G401.6 (cell line): ENCODE results near the gene HGFAC.

Source experiments
- FAIRE-seq: peaks from 2 replicates; lab custom pipeline; 2012; peaks lifted over from hg19 to GRCh38; lab: Jason Lieb, UNC

HGFAC gene

GRCh38 chr4:3475041-3475712, 33.4 kb downstream of the HGFAC start:
- FAIRE-seq: no peak

DNA sequence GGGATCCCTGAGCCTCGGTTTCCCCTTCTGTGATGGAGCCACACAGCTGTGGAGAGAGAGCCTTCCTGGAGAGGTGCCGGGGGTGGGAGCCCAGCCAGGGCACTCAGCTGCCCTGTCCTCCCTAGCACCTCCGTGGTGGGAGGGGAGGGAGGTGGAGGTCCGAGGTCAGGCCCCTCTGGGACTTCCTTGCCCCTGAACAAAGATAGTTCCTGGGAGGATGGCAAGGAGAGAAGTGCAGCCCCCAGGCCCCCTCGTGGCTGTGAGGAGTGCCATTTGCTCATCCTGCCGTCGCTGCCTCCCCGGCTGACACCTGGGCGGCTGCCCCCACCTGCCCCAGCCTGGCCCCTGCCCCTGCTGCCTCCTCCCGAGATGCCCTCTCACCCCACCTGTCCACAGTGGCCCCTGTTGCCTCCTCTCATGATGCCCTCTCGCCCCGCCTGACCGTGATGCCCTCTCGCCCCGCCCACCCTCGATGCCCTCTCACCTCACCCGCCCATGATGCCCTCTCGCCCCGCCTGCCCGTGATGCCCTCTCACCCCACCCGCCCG, 34.0 kb downstream of the HGFAC start:
- no peak for FAIRE-seq

DNA sequence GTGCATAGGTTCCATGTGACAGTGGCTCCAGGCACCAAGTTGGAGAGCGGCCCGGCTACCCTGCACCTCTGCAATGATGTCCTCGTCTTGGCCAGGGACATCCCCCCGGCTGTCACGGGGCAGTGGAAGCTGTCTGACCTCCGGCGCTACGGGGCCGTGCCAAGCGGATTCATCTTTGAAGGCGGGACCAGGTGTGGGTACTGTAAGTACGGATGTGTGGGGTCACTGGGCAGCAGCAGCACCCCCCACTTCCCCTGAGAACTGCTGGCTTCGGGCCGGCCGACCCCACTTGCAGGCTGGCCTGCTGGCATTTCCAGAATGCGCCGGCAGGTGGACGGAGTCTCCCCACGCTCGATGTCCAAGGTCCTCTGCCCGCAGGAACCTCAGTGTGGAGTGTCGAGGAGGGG, 34.6 kb downstream of the HGFAC start:
- FAIRE-seq: no peak

- FAIRE-seq: no peak
These were observed 35.4 kb downstream of the HGFAC start for GRCh38 chr4:3476936-3477749.

DNA sequence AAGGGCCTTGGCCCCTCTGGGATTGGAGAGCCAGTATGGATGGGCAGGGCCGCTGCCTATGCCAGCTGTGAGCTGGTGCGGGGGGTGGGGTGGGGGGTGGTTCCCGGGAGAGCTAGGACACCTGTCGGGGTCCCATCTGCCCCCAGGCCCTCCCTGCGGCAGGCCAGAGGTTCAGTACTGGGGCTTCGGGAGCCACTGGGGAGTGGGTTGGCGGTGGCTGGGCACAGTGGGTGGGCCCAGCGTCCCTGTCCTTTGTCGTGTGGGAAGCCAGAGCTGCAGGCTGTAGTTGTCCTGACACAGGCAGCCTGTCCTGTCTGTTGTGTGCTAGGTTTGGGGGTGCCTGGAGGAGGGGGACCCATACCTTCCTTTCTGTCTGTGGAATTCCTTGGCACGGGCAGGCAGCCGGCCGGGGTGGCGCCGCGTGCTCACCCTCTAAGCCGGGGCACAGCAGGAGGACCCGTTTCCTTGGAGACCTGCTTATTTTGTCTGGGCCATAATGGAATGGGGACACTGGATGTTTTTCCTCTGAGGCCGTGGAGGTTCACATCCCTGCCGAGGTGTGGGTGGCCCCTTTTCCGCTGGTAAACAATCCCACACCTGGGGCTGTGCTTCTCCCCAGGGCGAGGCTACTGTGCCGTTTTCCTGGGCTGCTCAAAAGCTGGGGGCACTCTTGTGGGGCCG, 36.1 kb downstream of the HGFAC start:
- FAIRE-seq: no peak

DNA sequence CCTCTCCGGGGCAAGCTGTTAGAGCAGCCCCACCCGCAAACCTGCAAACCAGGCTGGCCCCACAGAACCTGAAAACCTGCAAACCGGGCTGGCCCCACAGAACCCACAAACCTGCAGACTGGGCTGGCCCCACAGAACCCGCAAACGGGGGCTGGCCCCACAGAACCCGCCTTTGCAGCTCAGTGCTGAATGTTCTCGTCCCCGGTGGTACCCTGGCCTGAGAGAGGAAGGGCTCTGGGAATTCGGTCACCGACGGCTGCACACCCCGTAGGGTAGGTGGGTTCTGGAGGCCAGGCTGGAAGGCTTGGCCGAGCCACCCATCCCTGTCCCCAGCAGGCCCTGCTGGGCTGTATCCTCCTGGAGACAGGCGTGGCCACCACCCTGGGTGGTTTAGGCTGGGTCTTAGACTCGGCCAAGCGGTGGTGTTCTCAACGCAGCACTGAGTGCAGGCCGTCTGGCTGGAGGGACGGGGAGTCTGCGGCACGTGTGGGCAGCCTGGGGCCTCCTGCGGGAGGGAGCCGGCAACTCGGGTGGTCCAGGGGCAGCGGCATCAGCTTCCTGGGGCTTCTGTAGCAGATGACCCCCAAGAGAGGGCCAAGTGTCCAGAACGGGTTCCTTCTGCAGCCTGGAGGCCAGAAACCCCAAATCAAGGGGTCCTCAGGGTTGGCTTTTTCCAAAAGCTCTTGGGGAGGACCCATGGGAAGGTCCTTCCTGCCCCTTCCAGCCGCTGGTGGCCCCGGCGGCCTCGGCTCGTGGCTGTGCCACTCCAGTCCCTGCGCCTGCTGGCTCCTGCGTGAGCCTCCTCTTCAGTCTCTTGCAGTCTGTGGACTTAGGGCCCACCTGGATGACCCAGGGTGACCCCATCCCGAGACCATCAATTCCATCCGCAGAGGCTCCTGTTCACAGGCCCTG, 36.9 kb downstream of the HGFAC start:
- FAIRE-seq: no peak

DNA sequence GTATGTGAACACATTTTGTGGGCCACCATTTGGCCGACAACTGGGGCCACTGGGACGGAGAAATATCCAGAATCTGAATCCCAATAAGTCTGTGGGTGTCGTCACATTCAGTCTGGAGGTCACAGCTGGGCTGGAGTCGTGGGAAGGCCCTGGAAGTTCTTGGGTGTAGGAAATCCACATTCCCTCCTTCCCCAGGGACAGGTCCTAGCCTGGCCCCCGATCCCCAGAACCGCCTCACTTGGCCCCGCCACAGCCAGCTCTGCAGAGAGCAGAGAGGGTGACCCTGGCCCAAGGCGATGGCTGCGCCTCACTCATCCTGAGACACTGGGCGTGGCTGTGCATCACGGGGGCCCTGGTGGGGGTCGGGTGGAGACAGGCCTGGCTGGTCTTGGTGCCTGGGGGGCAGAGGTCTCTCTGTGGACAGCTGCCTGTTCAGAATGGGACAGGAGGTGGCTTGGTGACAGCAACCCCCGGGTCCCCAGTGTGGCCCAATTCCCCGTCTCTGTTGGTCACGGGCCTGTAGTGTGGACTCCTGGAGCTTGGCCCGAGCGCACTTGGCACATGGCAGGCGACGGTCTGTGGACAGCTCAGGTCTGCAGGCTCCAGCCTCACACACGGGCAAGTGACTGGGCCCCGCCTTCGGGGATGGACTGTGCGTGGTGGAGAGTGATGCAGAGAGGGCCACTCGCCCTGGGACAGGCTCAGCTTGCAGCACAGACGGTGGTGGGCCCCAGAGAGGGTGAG, 37.8 kb downstream of the HGFAC start:
- FAIRE-seq: no peak

DNA sequence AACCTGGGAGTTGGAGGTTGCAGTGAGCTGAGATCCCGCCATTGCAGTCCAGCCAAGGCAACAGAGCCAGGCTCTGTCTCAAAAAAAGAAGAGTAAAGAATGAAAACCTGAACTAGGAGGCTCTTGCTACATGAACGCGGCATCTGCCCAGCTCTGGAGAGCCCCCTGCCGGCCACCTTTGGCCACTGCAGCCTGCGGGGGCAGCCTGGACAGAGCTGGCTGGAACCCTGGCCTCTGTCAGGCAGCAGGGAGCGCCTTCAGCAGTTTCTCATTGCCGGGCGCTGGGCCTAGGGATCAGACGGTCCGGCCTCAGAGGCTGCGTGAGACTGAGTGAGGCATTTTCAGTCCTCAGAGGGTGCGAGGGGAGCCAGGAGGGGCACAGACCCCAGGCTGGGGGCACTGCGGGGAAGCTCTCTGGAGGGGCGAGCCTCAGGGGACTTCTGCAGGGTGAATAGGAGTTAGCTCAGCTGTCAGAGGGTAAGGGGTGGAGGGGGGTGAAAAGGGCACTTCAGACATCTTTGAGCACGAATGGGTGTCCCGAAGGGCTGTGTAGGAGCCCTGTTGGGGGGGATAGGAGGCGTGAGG, 38.9 kb downstream of the HGFAC start:
- FAIRE-seq: peak; percentile 93

GRCh38 chr4:3481113-3481531, 39.4 kb downstream of the HGFAC start:
- no peak for FAIRE-seq

GRCh38 chr4:3481783-3482393, 40.1 kb downstream of the HGFAC start:
- FAIRE-seq: no peak

DNA sequence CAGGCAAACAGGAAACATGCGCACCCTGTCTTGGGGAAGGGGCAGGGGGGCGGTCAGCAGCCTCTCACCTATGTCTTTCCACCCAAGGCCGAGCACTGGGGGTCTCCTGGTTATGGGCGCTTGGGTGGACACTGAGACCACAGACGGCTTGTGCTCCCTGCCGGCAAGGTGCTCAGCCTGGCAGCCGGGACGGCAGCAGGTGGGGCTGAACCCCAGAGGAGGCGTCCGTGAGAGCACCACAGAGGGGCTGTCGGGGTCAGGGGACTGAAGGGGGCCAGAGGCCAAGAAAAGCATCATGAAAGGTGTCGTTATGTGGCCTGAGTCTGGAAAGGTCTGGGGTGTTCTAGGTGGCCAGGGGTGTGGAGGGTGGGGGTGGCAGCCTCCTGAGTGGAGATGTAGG, 40.9 kb downstream of the HGFAC start:
- no peak for FAIRE-seq

- FAIRE-seq: no peak
These were observed 41.7 kb downstream of the HGFAC start for GRCh38 chr4:3483471-3483921.

DNA sequence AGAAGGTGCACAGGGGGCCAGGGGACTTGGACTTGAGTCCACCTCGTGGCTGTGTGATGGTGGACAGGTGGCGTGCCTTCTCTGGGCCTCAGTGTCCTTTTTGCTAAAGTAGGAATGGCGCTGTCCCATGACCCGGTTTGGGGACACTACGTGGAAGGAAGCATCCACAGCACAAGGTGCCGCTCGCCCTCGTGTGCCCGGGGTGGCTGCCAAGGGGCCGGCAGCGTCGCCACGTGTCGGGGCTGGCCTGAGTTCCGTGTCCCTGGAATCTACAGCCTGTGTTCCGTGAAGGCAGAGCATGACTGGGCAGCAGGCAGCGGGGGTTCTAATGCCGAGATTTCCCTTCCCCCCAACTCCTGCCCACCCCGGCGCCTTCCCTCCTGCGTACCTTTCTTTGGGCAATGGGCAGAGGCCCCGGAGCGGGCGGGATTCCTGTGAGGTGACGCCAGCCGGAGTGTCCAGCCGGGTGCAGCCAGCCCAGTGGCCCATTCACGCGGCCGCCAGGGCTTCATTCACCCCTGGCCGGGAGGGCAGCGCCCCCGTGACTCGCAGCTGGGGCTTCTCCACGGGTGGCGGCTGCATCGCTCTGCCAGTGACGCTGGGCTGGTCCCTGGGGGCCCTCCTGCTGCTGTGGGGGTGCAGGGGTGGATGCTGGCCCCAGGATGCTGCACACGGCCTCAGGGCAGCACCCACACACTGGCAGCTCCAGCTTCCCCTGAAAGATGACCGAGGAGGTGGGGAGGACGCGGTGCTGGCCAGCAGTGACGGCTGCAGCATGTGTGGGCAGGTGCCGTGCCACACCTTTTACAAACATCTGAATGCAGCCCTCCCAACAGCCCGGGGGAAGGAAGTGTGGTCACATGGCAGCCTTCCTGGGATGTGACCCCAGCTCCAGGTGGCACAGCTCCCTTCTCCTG, 42.5 kb downstream of the HGFAC start:
- FAIRE-seq: no peak

DNA sequence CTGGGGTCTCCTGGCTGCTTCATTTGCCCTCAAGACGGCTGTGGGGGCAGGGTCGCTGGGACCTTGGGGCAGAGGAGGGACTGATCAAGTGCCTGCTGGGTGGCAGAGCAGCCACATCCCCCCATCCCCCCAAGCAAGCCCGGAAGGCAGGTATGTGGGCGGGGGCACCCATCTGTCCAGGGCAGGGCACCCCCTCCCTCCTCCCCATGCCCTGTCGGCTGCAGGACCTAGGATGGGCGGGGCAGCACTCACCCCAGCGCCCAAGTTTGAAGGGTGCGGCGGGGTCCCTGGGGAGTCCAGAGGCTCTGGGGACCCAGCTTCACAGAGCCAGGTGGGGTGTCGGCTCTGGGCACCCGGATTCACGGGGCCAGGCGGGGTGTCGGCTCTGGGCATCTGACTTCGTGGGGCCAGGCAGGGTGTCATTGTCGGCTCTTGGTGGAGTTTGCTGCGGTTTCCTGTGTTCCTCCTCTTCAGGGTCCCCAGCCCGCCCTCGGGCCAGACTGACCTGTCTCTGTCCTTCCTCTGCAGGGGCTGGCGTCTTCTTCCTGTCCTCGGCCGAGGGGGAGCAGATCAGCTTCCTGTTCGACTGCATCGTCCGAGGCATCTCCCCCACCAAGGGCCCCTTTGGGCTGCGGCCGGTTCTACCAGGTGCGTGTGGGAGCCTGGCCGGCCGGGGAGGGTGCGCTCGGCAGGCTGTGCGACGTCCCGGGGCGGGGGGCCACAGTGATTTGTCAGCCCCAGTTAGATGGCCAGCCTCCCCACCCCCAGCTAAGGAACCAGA, 43.4 kb downstream of the HGFAC start:
- FAIRE-seq: no peak

DNA sequence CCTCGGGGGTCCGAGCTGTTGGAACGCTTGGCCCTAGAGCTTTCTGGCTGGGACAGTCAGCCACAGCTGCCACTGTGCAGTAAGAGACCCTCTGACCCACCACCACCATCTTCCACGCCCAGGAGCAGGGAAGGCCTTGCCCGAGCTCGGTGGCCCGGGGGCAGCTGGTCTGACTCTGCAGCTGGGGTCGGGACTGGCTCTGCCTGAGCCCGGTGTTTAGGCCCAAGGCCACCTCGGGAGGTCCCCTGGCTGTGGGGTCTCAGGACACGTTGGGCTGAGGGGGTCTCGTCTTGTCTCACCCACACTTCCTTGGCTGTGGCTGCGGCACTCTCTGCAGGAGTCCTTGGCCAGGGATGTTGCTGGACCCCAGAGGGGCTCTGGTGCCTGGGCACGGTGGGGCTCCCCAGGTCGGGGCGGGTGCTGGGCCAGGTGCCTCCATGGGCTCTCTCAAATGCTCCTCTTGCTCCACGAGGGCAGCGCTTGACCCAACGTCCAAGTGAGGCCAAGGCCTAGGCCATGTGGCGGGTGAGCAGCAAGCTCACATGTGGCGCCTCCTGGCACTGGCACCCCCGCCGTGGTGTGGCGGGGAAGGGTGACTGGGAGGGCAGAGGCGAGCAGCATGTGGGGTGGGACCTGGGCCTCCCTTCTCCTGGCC, 44.2 kb downstream of the HGFAC start:
- FAIRE-seq: no peak

- FAIRE-seq: no peak
These were observed 45.1 kb downstream of the HGFAC start for GRCh38 chr4:3486541-3487540.
